GM12878 (cell line): Measurements from ENCODE around the gene BNIP2. TPM values are rescaled to one million over a fixed set of nuclear protein-coding genes. Genes with fewer than 3 reads are reported as not detected.

ENCODE experiments used
- ATAC-seq: fragments of 200-7000 bp; cut with Tn5 transposase; 3 replicates; pipeline ENCODE4 v1.9.1; 2020; ENCODE audit warnings: mild to moderate bottlenecking, moderate library complexity
- BruUV-seq: library from RNA; stranded (reverse); fragments of 400-500 nt; replicated peaks from 2 replicates; lab custom pipeline; 2021; lab: Mats Ljungman, UMichigan
- CTCF ChIA-PET: fragments of 300-600 bp; sonication (Branson Sonifier 250); formaldehyde crosslinking; extraction: SDS; loops from one replicate; lab custom pipeline; 2021; ENCODE audit warnings: inconsistent platforms; lab: Yijun Ruan, JAX
- POLR2A ChIA-PET: fragments of 350-600 bp; formaldehyde crosslinking; extraction: SDS; loops from one replicate; lab custom pipeline; 2021; ENCODE audit warnings: inconsistent platforms; lab: Charles Lee
- RAD21 ChIA-PET: fragments of 300-600 bp; sonication (Branson Sonifier 250); formaldehyde crosslinking; loops from one replicate; lab custom pipeline; 2023; ENCODE audit warnings: antibody characterized with exemption; ENCODE audit not compliant: unreplicated experiment; lab: Charles Lee
- SMC1A ChIA-PET: fragments of 300-600 bp; sonication (Branson Sonifier 250); formaldehyde crosslinking; loops from one replicate; lab custom pipeline; 2023; ENCODE audit not compliant: unreplicated experiment, uncharacterized antibody; lab: Charles Lee
- DNase-seq: peaks from one replicate; pipeline ENCODE4 v3.0.0-alpha.2; 2011; ENCODE audit warnings: low read depth, low spot score
- FAIRE-seq: peaks from 3 replicates; lab custom pipeline; 2011; peaks lifted over from hg19 to GRCh38; lab: Jason Lieb, UNC
- H2AFZ ChIP-seq: 2 replicates; pipeline ENCODE4 v1.6.0; 2011; ENCODE audit warnings: low read depth, low read length, control low read depth; ENCODE audit not compliant: control insufficient read depth
- H3K27ac ChIP-seq: 2 replicates; pipeline ENCODE4 v1.5.1; 2011; ENCODE audit warnings: control low read depth; ENCODE audit not compliant: control insufficient read depth, insufficient read depth
- H3K27me3 ChIP-seq, 2 experiments: replicated peaks in 1 of 2; 2 replicates each; pipeline versions ENCODE4 v1.6.0 to v1.6.1; 2011; ENCODE audit warnings: low read length in 1 of 2; ENCODE audit not compliant: control insufficient read depth in 2 of 2, insufficient read depth in 2 of 2
- H3K36me3 ChIP-seq, 2 experiments: 2 replicates each; pipeline ENCODE4 v1.5.1; 2011; ENCODE audit warnings: low read length in 1 of 2; ENCODE audit not compliant: control insufficient read depth in 2 of 2, insufficient read depth in 2 of 2
- H3K4me1 ChIP-seq: 2 replicates; pipeline ENCODE4 v1.6.1; 2011; ENCODE audit warnings: mild to moderate bottlenecking, low read length, moderate library complexity, mixed read lengths; ENCODE audit not compliant: control insufficient read depth, insufficient read depth
- H3K4me2 ChIP-seq: 2 replicates; pipeline ENCODE4 v1.6.0; 2011; ENCODE audit warnings: control low read depth; ENCODE audit not compliant: control insufficient read depth, insufficient read depth
- H3K4me3 ChIP-seq: fragments of 200-600 bp; sonication (generic); 2 replicates; pipeline ENCODE4 v1.5.1; 2016
- H3K79me2 ChIP-seq: 2 replicates; pipeline ENCODE4 v1.6.0; 2011; ENCODE audit warnings: low read length; ENCODE audit not compliant: control insufficient read depth, insufficient read depth
- H3K9ac ChIP-seq: 2 replicates; pipeline ENCODE4 v1.8.0; 2011; ENCODE audit warnings: low read length, control low read depth, mixed read lengths; ENCODE audit not compliant: control insufficient read depth, insufficient read depth
- H3K9me3 ChIP-seq: replicated peaks from 3 replicates; pipeline ENCODE4 v1.5.1; 2011; ENCODE audit warnings: mild to moderate bottlenecking, low read length; ENCODE audit not compliant: control insufficient read depth, insufficient read depth
- H4K20me1 ChIP-seq: 2 replicates; pipeline ENCODE4 v1.6.0; 2011; ENCODE audit not compliant: control insufficient read depth, insufficient read depth
- CUX1 ChIP-seq: IDR thresholded peaks from 2 replicates; pipeline ENCODE4 v1.6.1; 2012; ENCODE audit warnings: improper control_type of control experiment, low read depth, low read length; ENCODE audit not compliant: insufficient replicate concordance
- MEF2B ChIP-seq: fragments of 450-650 bp; IDR thresholded peaks from 2 replicates; pipeline ENCODE4 v1.6.1; 2018; ENCODE audit warnings: mild to moderate bottlenecking, moderate library complexity; ENCODE audit not compliant: partially characterized antibody, poor library complexity, severe bottlenecking
- POLR2A ChIP-seq: IDR thresholded peaks from 2 replicates; pipeline ENCODE4 v1.6.1; 2011; ENCODE audit warnings: low read depth, mild to moderate bottlenecking, low read length
- RBBP5 ChIP-seq: fragments of 200-600 bp; sonication (generic); conservative IDR thresholded peaks from 2 replicates; pipeline ENCODE4 v1.6.1; 2016
- SIN3A ChIP-seq: IDR thresholded peaks from 2 replicates; pipeline ENCODE4 v1.6.1; 2012; ENCODE audit warnings: low read depth, low read length, improper control_type of control experiment
- SUPT20H ChIP-seq: IDR thresholded peaks from 2 replicates; pipeline ENCODE4 v1.6.1; 2011; ENCODE audit warnings: low read depth, mild to moderate bottlenecking, low read length, moderate library complexity, borderline replicate concordance; ENCODE audit not compliant: control insufficient read depth
- WGBS: methylation state at CpG from one replicate; pipeline ENCODE4 v1.1.6; 2016; ENCODE audit warnings: low lambda C conversion rate; ENCODE audit not compliant: insufficient replicate concordance, insufficient coverage; ENCODE audit errors: missing lambda C conversion rate; 5-methylcytosine and 5-hydroxymethylcytosine counted together
- in situ Hi-C: fragments of 300-500 bp; cut with MboI; formaldehyde crosslinking; loops from 9 replicates; pipeline ENCODE4 v1.14.3; 2018; ENCODE audit warnings: mixed read lengths
- intact Hi-C: fragments of 100-400 bp; cut with micrococcal nuclease; formaldehyde crosslinking; loops from one replicate; pipeline ENCODE4 v1.14.2; 2022; ENCODE audit not compliant: unreplicated experiment
- polyA plus RNA-seq, 11 experiments: library from polyadenylated mRNA; depleted of rRNA in 4 of 11; unstranded in 6 of 11; stranded (reverse) in 5 of 11; fragments of >200 nt; fragmentation: Nextera tagmentation in 4 of 11; fragmentation: Illumina TruSeq in 1 of 11; extraction: Ambion mirVana in 4 of 11; extraction: Trizol in 1 of 11; gene quantifications; 1 replicate in 1 of 11; 2 replicates in 10 of 11; pipeline versions ENCODE4 v1.2.1 to v1.2.3, GENCODE V29; 2011 to 2016; ENCODE audit warnings: inconsistent platforms in 2 of 11, missing spikeins in 2 of 11, low read depth in 1 of 11
- total RNA-seq, 4 experiments: library from RNA; depleted of rRNA in 3 of 4; stranded (reverse); fragments of >200 nt in 3 of 4; fragmentation: Illumina TruSeq in 1 of 4; extraction: Trizol in 1 of 4; gene quantifications; 2 replicates each; pipeline versions ENCODE4 v1.2.1 to v1.2.3, GENCODE V29; 2013 to 2021
- TF ChIP-seq, protein P1 (sequence below): IDR thresholded peaks from 2 replicates; pipeline ENCODE4 v1.6.1; 2011; ENCODE audit warnings: low read depth, mild to moderate bottlenecking, low read length, moderate library complexity, borderline replicate concordance; ENCODE audit errors: extremely low read depth
- TF ChIP-seq, protein P2 (sequence below): fragments of 450-650 bp; formaldehyde crosslinking; IDR thresholded peaks from 2 replicates; pipeline ENCODE4 v1.5.0; 2022; ENCODE audit warnings: mild to moderate bottlenecking, missing genetic modification characterization

The BNIP2 gene
- total and polyA plus RNA-seq, 10 of the 15 experiments (the other 5 are each of a cell fraction or from before 2014, with no cell fraction given) = 29.9 to 122 (median 67.7) TPM

GRCh38 chr15:59676565-59676964, 12.6 kb downstream of the BNIP2 start:
- DNase-seq (no peak), ATAC-seq (no peak), FAIRE-seq (no peak)
- Histone ChIP-seq H3K79me2 (no peaks in the 10 kb centered on the region), H3K36me3 (peaks cover 14 to 33% of the 10 kb centered on the region in 2 experiments), H3K27me3 (no peaks in the 10 kb centered on the region), H3K4me3 (no peak overlapping the region), H3K9me3 (no peaks in the 10 kb centered on the region), H3K27ac (no peak overlapping the region), H3K9ac (no peak overlapping the region), H4K20me1 (no peaks in the 10 kb centered on the region), H3K4me2 (no peak overlapping the region), H2AFZ (no peak overlapping the region), H3K4me1 (no peaks in the 10 kb centered on the region)
- RAD21 ChIA-PET = no interaction called here
- SMC1A ChIA-PET = no interaction called here
- intact Hi-C loops = no loop called here
- TF ChIP-seq, protein P1, sequence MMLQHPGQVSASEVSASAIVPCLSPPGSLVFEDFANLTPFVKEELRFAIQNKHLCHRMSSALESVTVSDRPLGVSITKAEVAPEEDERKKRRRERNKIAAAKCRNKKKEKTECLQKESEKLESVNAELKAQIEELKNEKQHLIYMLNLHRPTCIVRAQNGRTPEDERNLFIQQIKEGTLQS = no peak
- TF ChIP-seq POLR2A = peak; percentile 39; the same call in 1 of the 2 replicates
- no peak for TF ChIP-seq SUPT20H
- BruUV-seq = no TSS peak
- in situ Hi-C loops = no loop called here
- 99% methylated on average over 23 of the region's 23 CpGs for WGBS
- CTCF ChIA-PET = no interaction called here
- POLR2A ChIA-PET = no interaction called here

- FAIRE-seq = no peak
- Histone ChIP-seq H4K20me1 (no peaks in the 10 kb centered on the region), H3K27ac (no peak overlapping the region), H3K27me3 (no peaks in the 10 kb centered on the region), H2AFZ (no peak overlapping the region), H3K4me1 (no peaks in the 10 kb centered on the region), H3K36me3 (peaks cover 9 to 27% of the 10 kb centered on the region in 2 experiments), H3K9ac (no peak overlapping the region), H3K4me2 (no peak overlapping the region), H3K9me3 (no peaks in the 10 kb centered on the region), H3K79me2 (no peaks in the 10 kb centered on the region), H3K4me3 (no peak overlapping the region)
- in situ Hi-C loops (no loop called here), intact Hi-C loops (no loop called here)
- POLR2A ChIA-PET = no interaction called here
- CTCF ChIA-PET = interaction anchor here (0.8 kb wide), 1 partner anchor 20 kb away, joined by 3 read pairs; no protein-coding TSS in a partner anchor
- 97% methylated on average over 3 of the region's 3 CpGs for WGBS
- no peak for ATAC-seq
- RAD21 ChIA-PET = no interaction called here
- SMC1A ChIA-PET = no interaction called here
- no TSS peak for BruUV-seq
- DNase-seq = no peak
- TF ChIP-seq CUX1 (no peak), MEF2B (no peak), SIN3A (no peak), RBBP5 (no peak)
- TF ChIP-seq, protein P2, sequence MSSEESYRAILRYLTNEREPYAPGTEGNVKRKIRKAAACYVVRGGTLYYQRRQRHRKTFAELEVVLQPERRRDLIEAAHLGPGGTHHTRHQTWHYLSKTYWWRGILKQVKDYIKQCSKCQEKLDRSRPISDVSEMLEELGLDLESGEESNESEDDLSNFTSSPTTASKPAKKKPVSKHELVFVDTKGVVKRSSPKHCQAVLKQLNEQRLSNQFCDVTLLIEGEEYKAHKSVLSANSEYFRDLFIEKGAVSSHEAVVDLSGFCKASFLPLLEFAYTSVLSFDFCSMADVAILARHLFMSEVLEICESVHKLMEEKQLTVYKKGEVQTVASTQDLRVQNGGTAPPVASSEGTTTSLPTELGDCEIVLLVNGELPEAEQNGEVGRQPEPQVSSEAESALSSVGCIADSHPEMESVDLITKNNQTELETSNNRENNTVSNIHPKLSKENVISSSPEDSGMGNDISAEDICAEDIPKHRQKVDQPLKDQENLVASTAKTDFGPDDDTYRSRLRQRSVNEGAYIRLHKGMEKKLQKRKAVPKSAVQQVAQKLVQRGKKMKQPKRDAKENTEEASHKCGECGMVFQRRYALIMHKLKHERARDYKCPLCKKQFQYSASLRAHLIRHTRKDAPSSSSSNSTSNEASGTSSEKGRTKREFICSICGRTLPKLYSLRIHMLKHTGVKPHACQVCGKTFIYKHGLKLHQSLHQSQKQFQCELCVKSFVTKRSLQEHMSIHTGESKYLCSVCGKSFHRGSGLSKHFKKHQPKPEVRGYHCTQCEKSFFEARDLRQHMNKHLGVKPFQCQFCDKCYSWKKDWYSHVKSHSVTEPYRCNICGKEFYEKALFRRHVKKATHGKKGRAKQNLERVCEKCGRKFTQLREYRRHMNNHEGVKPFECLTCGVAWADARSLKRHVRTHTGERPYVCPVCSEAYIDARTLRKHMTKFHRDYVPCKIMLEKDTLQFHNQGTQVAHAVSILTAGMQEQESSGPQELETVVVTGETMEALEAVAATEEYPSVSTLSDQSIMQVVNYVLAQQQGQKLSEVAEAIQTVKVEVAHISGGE = no peak
These were observed 14.7 kb downstream of the BNIP2 start for GRCh38 chr15:59674361-59674877.
